ENCODE data around the gene B3GAT1.

Gene B3GAT1

GRCh38 chr11:134333946-134334345 is 78.1 kb downstream of the B3GAT1 start:
- DNase-seq (ENCODE audit: low read depth, low spot score) = no peak

DNA sequence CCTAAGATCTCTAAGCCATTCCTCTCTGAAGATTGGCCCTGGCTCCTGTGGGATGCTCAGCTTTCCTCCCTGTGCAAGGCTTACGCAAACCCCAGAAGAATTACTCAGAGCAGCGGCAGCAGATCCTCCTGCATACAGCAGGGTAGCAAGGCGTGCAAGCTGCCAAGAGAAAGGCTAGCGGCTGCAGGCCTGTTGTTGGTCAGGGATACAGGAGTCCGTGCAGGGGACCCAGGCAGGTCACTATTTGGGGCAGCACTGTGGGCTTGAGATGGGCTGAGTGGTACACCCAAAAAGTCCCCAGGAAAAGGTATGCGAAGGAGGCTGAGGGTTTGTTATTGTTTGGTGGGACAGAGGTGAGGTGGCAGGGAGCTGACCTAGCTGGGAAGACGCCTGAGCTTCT is 78.7 kb downstream of the B3GAT1 start:
- DNase-seq (ENCODE audit: low read depth, low spot score) = no peak

DNA sequence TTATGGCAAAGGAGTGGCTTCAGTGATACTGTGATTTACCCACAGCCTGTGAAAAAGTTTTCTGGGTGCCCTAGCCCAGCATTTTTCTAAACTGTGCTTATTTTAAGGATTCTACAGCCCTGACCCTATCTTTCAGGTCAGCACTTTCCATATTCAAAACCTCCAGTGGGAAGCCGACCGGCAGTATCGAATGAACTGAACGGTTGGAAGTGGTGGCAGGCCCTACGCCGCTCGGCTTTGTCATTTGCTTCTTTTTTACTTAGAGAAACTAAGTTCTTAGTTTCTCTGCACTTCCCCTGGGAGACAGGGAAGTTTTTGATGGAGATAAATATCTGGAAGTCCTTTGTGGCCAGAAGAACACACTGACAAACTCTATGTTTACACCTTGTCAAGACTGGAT is 79.3 kb downstream of the B3GAT1 start:
- no peak for DNase-seq (ENCODE audit: low read depth, low spot score)

- DNase-seq (ENCODE audit: low read depth, low spot score) = no peak
These were observed 79.8 kb downstream of the B3GAT1 start for GRCh38 chr11:134332189-134332631.

DNA sequence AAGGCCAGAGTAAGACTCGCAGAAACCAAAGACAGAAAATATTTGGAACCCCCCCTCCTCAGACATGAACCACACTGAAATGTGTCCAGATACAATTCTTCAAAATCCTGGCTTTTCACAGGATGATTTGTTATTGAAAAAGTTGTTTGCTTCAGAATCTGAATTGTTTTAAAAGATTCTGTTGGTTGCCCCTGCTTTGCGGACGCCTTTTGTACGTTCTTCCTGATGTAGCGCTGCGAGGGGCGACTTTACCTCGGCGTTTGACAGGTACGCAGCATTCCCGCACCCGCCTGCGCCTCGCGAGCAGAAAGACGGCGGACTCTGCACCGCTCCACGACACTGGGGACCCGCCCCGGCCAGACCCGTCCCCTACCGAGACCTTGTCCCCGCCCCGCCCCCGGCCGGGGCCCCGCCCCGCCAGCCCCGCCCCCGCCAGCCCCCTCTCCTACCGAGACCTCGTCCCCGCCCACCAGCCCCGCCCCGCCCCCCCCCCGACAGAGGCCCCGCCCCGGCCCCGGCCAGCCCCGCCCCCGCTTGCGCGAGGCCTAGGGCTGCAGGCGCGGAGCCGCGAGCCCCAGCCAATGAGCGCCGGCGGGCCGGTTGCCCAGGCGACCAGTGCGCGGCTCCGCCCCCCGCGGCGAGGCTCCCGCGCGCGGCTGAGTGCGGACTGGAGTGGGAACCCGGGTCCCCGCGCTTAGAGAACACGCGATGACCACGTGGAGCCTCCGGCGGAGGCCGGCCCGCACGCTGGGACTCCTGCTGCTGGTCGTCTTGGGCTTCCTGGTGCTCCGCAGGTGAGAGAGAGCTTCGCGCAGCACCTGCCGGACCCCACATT is 80.5 kb downstream of the B3GAT1 start, which contains the start of gene GLB1L2:
Gene GLB1L2, plus strand, starts transcription at position 635 of the 835 bp plus-strand sequence. Its CDS starts 74 bp downstream, at position 709.
- DNase-seq (ENCODE audit: low read depth, low spot score) = peak; percentile 48

GRCh38 chr11:134330611-134331353 is 81.3 kb downstream of the B3GAT1 start:
- no peak for DNase-seq (ENCODE audit: low read depth, low spot score)
